Naive thymus-derived CD8-positive, alpha-beta T cell (primary cell): ENCODE results near the gene IGSF5. TPM values are rescaled to one million over a fixed set of nuclear protein-coding genes. Genes with fewer than 3 reads are reported as not detected.
"Not testable (repeated sequence)": the region's sequence is repeated elsewhere in the genome, so short reads cannot be mapped to it uniquely, and the experiment has no call there.

Experiments used
- ATAC-seq, 2 donors: fragments of 150-1000 bp; cut with Tn5 transposase in 1 of 2; sonication (Bioruptor Pico), chemical (Tn5 transposase) in 1 of 2; 1 replicate in 1 of 2; 2 replicates in 1 of 2; pipeline ENCODE4 v1.10.0; 2021; ENCODE audit warnings: mild to moderate bottlenecking in 2 of 2, moderate library complexity in 2 of 2
- POLR2A ChIA-PET: fragments of 350-600 bp; sonication (Branson Sonifier 250); formaldehyde crosslinking; loops from one replicate; lab custom pipeline; 2021; ENCODE audit warnings: antibody characterized with exemption; lab: Charles Lee
- DNase-seq, 10 donors: peaks; one replicate each; pipeline versions ENCODE4 v3.0.0 to v3.0.0-alpha.2; 2020 to 2022
- H3K27ac Mint-ChIP-seq, 10 donors: one replicate each; pipeline ENCODE4 v1.8.0; 2020 to 2022; ENCODE audit warnings: mild to moderate bottlenecking in 10 of 10, mixed read lengths in 10 of 10, moderate library complexity in 4 of 10, inconsistent platforms in 1 of 10
- H3K27me3 Mint-ChIP-seq, 5 donors: one replicate each; pipeline ENCODE4 v1.8.0; 2021 to 2022; ENCODE audit warnings: mixed read lengths in 5 of 5
- H3K36me3 Mint-ChIP-seq, 3 donors: one replicate each; pipeline ENCODE4 v1.8.0; 2020 to 2022; ENCODE audit warnings: mixed read lengths in 3 of 3, mild to moderate bottlenecking in 2 of 3, inconsistent platforms in 1 of 3
- H3K4me1 Mint-ChIP-seq, 4 donors: one replicate each; pipeline ENCODE4 v1.8.0; 2021 to 2022; ENCODE audit warnings: mixed read lengths in 4 of 4
- H3K4me3 Mint-ChIP-seq, 10 donors: one replicate each; pipeline ENCODE4 v1.8.0; 2020 to 2022; ENCODE audit warnings: mild to moderate bottlenecking in 10 of 10, mixed read lengths in 10 of 10, moderate library complexity in 6 of 10, inconsistent platforms in 1 of 10
- H3K9me3 Mint-ChIP-seq, 9 donors: one replicate each; pipeline ENCODE4 v1.8.0; 2020 to 2022; ENCODE audit warnings: mixed read lengths in 9 of 9, mild to moderate bottlenecking in 3 of 9, inconsistent platforms in 1 of 9, moderate library complexity in 1 of 9
- polyA plus RNA-seq, 3 donors: library from polyadenylated mRNA; unstranded; fragments of 300-500 nt; fragmentation: Illumina TruSeq; gene quantifications; one replicate each; pipeline ENCODE4 v1.2.3, GENCODE V29; 2021
- total RNA-seq, 8 experiments: library from RNA in 2 of 8; stranded (reverse) in 2 of 8; gene quantifications; one replicate each; pipeline ENCODE4 v1.2.3 and lab custom pipeline; 2021 to 2026

The IGSF5 gene
- total RNA-seq = not detected
- polyA plus RNA-seq = not detected
- 0 reads per million in 6 experiments for total RNA-seq (lab: John Stamatoyannopoulos, UW)

DNA sequence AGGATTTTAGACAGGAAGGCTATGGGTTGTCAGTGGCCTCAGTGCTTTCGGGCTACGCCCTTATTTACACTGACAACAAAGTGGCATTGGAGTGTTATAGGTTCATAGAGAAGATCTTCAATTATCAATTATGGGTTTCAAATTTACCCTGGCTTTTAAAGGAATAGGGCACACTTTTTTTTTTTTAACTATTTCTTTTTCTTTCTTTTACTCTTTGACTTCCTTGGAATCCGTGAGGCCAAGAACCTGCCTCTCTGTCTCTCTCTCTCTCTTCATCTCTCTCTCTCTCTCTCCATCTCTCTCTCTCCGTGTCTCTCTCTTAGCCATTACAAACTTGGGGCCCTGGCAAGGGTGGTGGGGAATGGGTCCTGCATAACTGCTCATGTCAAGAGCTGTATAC, at the start of gene IGSF5:
Gene IGSF5, plus strand, starts transcription at position 301 of the 400 bp plus-strand sequence. CDS start 327 bp downstream, outside the sequence.
- H3K4me1 Mint-ChIP-seq, H3K36me3 Mint-ChIP-seq, H3K27ac Mint-ChIP-seq, H3K27me3 Mint-ChIP-seq, H3K4me3 Mint-ChIP-seq, ATAC-seq, DNase-seq, POLR2A ChIA-PET, H3K9me3 Mint-ChIP-seq: not testable (repeated sequence)

DNA sequence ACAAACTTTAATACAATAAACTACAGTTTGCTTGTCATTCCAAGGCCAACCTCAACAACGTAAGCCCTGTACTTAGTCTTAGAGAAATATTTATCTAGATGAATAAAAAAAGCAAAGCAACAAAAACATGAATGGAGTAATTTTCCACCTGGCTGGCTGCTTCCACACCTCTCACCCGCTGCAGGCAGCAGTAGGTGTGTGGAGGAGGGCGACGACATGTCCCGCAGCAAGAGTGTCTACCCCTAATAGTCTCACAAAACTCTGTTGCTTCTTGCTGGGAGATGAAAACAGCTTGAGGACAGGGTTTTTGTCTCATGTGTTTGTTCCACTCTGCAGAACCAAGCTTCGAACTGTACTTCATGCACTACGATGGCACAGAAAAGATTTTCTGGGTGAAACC, 48.8 kb upstream of the IGSF5 start:
- no peak for DNase-seq
- Mint-ChIP-seq H3K4me1 (no peaks in the 10 kb centered on the region), H3K36me3 (no peaks in the 10 kb centered on the region), H3K27me3 (peaks cover 6 to 24% (median 14%) of the 10 kb centered on the region in 5 donors), H3K4me3 (no peak overlapping the region), H3K27ac (no peak overlapping the region), H3K9me3 (peaks cover 0 to 9% (median 0%) of the 10 kb centered on the region in 9 donors)
- ATAC-seq = no peak
- POLR2A ChIA-PET = no interaction called here

DNA sequence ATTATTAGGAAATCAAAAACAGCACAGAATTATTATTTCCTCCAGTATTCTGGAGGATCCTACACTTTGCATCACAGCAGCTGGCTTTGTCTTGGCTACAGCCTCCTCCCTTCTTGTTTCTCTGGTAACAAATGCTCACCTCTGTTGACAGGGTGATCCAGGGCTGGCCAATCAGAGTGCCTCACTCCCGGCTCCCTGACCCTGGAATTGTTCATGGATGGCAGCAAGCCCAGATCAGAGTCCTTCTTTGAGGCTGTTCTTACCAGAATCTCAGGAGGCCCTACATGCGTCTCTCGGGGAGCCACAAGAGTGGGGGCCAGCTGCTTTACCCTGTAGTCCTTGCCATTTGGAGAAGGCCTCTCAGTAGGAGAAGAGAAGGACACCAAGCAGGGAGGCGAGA, 48.4 kb upstream of the IGSF5 start:
- ATAC-seq (no peak), DNase-seq (no peak)
- POLR2A ChIA-PET = no interaction called here
- Mint-ChIP-seq H3K36me3 (no peaks in the 10 kb centered on the region), H3K9me3 (peaks cover 0 to 9% (median 0%) of the 10 kb centered on the region in 9 donors), H3K27ac (no peak overlapping the region), H3K4me1 (no peaks in the 10 kb centered on the region), H3K4me3 (no peak overlapping the region), H3K27me3 (peaks cover 6 to 24% (median 14%) of the 10 kb centered on the region in 5 donors)

DNA sequence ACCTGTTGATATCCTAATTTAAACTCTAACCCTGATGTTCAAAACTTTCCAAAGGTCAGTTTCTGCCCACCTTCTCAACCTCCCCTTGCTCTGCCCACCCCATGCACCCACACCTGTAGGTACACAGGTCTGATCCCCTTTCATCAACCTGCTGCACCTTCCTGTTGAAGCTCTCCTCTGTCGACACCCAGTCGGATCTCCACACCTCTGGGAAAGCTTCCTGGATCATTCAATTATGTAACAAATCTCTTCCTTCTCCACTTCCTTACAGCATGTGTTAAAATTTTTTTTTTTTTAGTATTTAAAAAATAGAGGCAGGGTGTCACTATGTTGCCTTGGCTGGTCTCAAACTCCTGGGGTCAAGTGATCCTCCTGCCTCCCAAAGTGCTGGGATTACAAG, 44.7 kb upstream of the IGSF5 start:
- ATAC-seq (no peak), DNase-seq (no peak)
- H3K4me1 Mint-ChIP-seq = no peaks in the 10 kb centered on the region
- H3K27ac Mint-ChIP-seq = no peak overlapping the region
- H3K27me3 Mint-ChIP-seq = peaks cover 6 to 18% (median 12%) of the 10 kb centered on the region in 5 donors
- no peak overlapping the region for H3K4me3 Mint-ChIP-seq
- H3K36me3 Mint-ChIP-seq = peaks cover 0 to 14% (median 0%) of the 10 kb centered on the region in 3 donors
- POLR2A ChIA-PET = no interaction called here
- peaks cover 0 to 20% (median 8%) of the 10 kb centered on the region in 9 donors for H3K9me3 Mint-ChIP-seq

DNA sequence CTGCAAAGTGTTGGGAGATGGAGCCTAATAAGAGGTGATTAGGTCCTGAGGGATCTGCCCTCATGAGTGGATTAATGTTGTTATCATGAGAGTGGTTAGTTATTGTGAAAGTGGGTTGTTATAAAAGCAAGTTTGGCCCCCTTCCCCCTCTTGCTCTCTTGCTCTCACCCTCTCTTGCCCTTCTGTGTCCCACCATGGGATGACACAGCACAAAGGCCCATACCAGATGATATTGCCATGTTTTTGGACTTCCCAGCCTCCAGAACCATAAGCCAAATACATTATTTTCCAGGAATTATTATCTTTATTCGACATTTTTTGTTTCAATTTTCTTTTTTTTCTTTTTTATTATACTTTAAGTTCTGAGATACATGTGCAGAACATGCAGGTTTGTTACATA, 41.4 kb upstream of the IGSF5 start:
- Mint-ChIP-seq H3K27ac (no peak overlapping the region), H3K9me3 (peaks cover 0 to 20% (median 8%) of the 10 kb centered on the region in 9 donors)
- POLR2A ChIA-PET = no interaction called here

DNA sequence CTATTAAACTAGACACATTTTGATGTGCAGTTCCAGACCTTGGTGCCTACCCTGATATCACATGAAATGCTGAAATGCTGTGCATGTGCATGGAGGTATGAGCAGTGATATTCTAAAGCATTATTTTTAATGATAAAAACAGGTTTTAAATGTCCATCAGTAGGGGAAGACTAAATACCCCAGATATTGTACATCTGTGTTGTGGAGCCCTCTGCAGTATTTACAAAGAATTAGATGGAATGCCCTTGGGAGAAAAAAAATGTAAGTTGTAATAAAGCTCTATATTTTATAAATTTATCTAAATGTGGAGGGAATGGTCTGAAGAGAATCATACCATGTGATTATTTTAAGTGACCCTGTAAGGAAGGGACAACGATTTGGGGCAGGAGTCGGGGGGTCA, 39.1 kb upstream of the IGSF5 start:
- no peak for DNase-seq
- POLR2A ChIA-PET = no interaction called here

More for the DNA sequence above, 41.4 kb upstream of the IGSF5 start:
- ATAC-seq (no peak), DNase-seq (no peak)
- Mint-ChIP-seq H3K4me3 (no peak overlapping the region), H3K27me3 (peaks cover 1 to 21% (median 10%) of the 10 kb centered on the region in 5 donors), H3K36me3 (peaks cover 0 to 14% (median 0%) of the 10 kb centered on the region in 3 donors), H3K4me1 (no peaks in the 10 kb centered on the region)

DNA sequence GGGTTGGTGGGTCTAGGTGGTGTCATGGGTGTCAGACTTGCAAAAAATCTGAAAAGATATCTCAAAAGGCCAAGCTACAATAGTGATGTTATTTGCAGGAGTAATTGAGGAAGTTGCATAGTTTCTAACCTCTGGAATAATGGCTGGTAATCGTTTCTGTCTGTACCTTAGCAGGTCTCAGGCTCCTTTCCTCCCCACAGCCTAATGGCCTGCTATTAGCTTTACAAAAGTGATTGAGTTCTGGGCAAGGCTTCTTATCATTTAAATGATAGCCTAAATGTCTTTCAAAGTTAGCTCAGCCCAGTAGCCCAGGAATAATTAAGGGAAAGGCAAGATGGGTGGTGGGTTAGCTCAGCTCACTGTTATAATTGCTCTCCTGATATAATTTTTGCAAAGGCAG, 37.7 kb upstream of the IGSF5 start:
- no peak overlapping the region for H3K4me3 Mint-ChIP-seq
- ATAC-seq = no peak
- no peak for DNase-seq
- peaks cover 0 to 20% (median 8%) of the 10 kb centered on the region in 9 donors for H3K9me3 Mint-ChIP-seq
- peaks cover 4 to 14% (median 14%) of the 10 kb centered on the region in 5 donors for H3K27me3 Mint-ChIP-seq
- POLR2A ChIA-PET = no interaction called here
- H3K4me1 Mint-ChIP-seq = no peaks in the 10 kb centered on the region
- H3K27ac Mint-ChIP-seq = no peak overlapping the region
- H3K36me3 Mint-ChIP-seq = peaks cover 0 to 14% (median 0%) of the 10 kb centered on the region in 3 donors

More for the DNA sequence above, 39.1 kb upstream of the IGSF5 start:
- H3K27me3 Mint-ChIP-seq = peaks cover 4 to 14% (median 12%) of the 10 kb centered on the region in 5 donors
- H3K27ac Mint-ChIP-seq = no peak overlapping the region
- no peak overlapping the region for H3K4me3 Mint-ChIP-seq
- peaks cover 0 to 14% (median 0%) of the 10 kb centered on the region in 3 donors for H3K36me3 Mint-ChIP-seq
- no peak for ATAC-seq
- peaks cover 0 to 20% (median 8%) of the 10 kb centered on the region in 9 donors for H3K9me3 Mint-ChIP-seq
- no peaks in the 10 kb centered on the region for H3K4me1 Mint-ChIP-seq

DNA sequence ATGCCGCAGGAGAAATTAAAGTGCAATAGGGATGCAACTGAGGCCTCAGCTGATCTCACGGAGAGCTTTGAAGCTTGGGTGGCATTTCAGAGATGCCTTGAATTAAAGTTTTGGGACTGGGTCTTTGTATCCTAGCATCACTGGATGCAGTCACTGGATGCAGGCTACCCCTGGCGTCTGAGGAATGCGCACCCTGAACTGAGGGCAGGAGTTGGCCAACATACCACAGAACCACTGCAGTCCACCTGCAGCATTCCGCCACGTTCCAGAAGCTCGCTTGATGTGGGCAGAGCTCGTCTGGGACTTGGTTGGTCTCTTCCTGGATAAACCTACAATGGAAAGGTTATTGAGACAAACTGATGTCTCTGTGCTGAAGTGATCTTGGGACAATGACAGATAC, 34.1 kb upstream of the IGSF5 start:
- ATAC-seq (no peak), DNase-seq (no peak)
- H3K27me3 Mint-ChIP-seq = peaks cover 5 to 22% (median 12%) of the 10 kb centered on the region in 5 donors
- H3K4me3 Mint-ChIP-seq = no peak overlapping the region
- no peak overlapping the region for H3K27ac Mint-ChIP-seq
- H3K9me3 Mint-ChIP-seq = no peaks in the 10 kb centered on the region
- H3K4me1 Mint-ChIP-seq = no peaks in the 10 kb centered on the region
- H3K36me3 Mint-ChIP-seq = no peaks in the 10 kb centered on the region
- POLR2A ChIA-PET = no interaction called here

DNA sequence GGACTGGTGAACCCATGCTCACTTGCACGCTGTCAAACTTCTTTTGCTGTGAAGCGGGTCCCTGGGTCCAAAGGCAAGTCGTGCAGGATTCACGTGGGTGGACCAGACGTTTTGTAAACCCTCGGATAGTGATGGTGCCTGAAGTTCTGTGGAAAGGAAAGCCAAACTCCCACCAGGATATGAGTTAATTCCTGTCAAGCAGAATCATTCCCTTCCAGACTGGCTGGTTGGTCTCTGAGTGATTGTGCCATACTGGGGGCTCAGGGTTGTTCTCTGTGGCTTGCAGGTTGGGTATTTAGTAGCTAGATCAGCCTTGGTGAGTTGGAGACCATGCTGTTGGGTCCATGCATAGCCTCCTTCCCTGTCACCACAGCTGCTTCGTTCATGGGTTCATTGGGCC, 32.7 kb upstream of the IGSF5 start:
- Mint-ChIP-seq H3K27ac (no peak overlapping the region), H3K9me3 (no peaks in the 10 kb centered on the region), H3K27me3 (peaks cover 2 to 20% (median 10%) of the 10 kb centered on the region in 5 donors), H3K36me3 (no peaks in the 10 kb centered on the region), H3K4me3 (no peak overlapping the region), H3K4me1 (no peaks in the 10 kb centered on the region)
- no peak for ATAC-seq
- POLR2A ChIA-PET = no interaction called here
- DNase-seq = no peak

DNA sequence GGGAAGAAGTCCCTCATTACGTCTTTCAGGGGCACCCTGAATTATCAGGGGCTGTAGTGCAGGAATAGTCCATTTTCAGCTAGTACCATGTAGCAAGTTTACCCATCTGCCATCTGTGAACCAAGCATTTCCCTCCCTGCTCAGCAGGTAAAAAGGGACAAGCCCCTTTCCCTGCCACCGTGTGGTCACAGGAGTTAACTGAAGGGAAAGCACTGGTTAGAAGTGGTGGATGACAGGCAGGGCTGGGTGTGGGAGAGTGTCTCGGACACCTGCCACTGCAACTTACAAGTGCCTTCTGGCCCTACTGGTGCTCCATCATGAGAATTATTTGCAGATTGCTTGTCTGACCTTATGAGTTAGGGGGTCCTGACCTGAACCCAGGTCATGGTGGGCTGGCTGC, 32.0 kb upstream of the IGSF5 start:
- POLR2A ChIA-PET = no interaction called here
- Mint-ChIP-seq H3K4me1 (no peaks in the 10 kb centered on the region), H3K9me3 (no peaks in the 10 kb centered on the region), H3K27me3 (peaks cover 0 to 19% (median 6%) of the 10 kb centered on the region in 5 donors), H3K4me3 (no peak overlapping the region), H3K36me3 (no peaks in the 10 kb centered on the region), H3K27ac (no peak overlapping the region)
- DNase-seq (no peak), ATAC-seq (no peak)

DNA sequence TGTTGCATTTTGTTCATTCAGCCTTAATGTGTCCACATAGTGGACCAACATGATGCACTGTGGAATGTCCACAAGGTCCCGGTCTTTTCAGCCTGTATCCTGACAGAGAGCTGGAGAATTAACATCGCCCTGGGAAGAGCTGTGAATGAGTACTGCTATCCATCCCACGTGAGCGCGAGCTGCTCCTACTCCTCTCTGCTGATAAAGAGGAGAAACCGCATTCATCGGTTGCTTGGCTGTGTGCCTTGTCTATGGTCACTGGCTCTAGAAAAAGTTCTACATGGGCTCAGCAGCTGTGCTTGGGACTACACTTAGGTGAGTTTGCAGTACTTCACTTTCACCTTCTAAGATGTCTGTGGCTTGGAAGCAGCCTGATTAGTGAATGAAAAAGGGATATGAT, 31.1 kb upstream of the IGSF5 start:
- no peak overlapping the region for H3K27ac Mint-ChIP-seq
- H3K36me3 Mint-ChIP-seq = no peaks in the 10 kb centered on the region
- no peak for ATAC-seq
- H3K27me3 Mint-ChIP-seq = peaks cover 2 to 23% (median 8%) of the 10 kb centered on the region in 5 donors
- POLR2A ChIA-PET = no interaction called here
- H3K4me3 Mint-ChIP-seq = no peak overlapping the region
- H3K9me3 Mint-ChIP-seq = no peaks in the 10 kb centered on the region
- no peak for DNase-seq
- no peaks in the 10 kb centered on the region for H3K4me1 Mint-ChIP-seq

DNA sequence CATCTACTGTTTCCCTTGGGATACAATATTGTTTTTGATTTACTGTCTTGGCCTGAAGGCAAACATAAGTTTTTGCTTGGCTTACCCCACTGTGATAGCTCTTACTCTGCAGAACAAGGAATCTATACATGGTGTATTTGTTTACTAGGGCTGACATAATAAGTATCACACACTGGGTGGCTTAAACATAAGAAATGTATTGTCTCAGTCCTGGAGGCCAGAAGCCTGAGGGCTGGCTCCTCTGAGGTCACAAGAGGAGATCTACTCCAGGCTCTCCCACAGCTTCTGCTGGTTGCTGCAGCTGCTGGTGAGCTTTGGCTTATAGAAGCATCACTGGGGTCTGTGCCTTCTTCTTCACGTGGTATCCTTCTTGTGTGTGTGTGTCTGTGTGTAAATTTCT, 30.7 kb upstream of the IGSF5 start:
- no peaks in the 10 kb centered on the region for H3K9me3 Mint-ChIP-seq
- peaks cover 2 to 20% (median 12%) of the 10 kb centered on the region in 5 donors for H3K27me3 Mint-ChIP-seq
- no peaks in the 10 kb centered on the region for H3K4me1 Mint-ChIP-seq
- DNase-seq (no peak), ATAC-seq (no peak)
- H3K36me3 Mint-ChIP-seq = no peaks in the 10 kb centered on the region
- H3K27ac Mint-ChIP-seq = no peak overlapping the region
- no peak overlapping the region for H3K4me3 Mint-ChIP-seq
- POLR2A ChIA-PET = no interaction called here

DNA sequence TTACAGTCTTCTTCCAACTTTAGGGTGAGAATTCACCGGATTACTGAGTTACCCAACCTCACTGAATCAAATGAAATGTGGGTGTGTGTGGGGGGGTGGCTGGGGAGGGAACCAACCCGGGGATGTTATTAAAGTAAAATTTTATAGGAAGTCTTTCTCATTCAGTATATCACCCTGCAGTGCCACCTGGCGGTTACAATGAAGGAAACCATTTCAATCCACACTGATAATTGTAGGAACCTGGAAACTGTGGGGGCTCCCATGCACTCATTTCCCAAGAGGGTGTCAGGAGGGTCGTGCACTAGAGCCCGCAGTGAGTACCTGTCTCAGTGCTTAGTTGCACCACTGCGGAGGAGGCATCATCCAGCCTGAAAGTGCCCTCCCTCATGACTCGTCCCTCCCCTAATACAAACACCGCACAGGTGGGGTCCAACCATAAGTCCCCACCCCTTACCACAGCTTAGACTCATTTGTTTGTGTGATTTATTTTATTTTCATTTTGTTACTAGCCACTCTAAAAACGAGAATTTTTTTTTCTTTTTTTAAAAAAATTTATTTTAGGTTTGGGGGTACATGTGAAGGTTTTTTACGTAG, 29.1 kb upstream of the IGSF5 start:
- no peak overlapping the region for H3K4me3 Mint-ChIP-seq
- H3K36me3 Mint-ChIP-seq = no peaks in the 10 kb centered on the region
- no peak for ATAC-seq
- DNase-seq = peak in 9 of 10 donors; percentile 7 to 65 (median 17)
- no peak overlapping the region for H3K27ac Mint-ChIP-seq
- POLR2A ChIA-PET = no interaction called here
- H3K4me1 Mint-ChIP-seq = no peaks in the 10 kb centered on the region
- H3K9me3 Mint-ChIP-seq = no peaks in the 10 kb centered on the region
- H3K27me3 Mint-ChIP-seq = peaks cover 2 to 19% (median 15%) of the 10 kb centered on the region in 5 donors
